ENCODE data around the gene TWNK.
"Not testable (repeated sequence)": the region's sequence is repeated elsewhere in the genome, so short reads cannot be mapped to it uniquely, and the experiment has no call there.

TWNK gene

DNA sequence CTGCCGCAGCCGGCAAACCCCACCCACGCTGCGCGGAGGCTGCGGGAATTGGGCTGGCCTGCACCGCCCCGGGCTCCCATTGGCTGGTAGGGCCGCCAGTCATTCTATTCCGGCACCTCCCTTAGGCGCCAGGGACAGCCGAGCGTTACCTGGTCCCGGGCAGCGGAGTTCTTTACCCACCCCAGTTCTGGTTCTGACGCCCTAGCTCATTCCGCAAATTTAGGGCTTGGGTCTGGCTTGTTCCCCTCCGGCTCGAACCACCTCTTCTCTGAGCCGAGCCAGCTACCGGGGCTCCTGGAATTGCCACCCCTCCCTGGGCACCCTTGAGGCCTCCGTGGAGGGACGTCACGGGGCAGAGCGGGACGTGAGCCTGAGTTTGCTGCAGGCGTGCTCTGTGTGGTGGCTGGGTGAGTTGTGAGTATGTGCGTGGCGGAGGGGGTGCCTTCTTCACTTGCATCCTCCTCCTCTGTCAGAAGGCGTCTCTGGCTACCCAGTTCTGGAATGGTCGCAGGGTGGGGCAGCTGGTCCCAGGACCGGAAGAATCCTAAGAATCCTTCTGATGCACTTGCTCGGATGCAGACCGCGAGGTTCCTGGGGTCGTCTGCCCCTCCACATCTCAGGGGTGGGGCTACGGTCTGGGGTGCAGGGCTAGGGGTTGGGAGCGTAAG lies 43.9 kb downstream of the TWNK start, which contains the start of the genes PDZD7 and SFXN3:
TSS of gene PDZD7 (minus strand) at position 2 of the 668 bp plus-strand sequence. CDS start 910 bp downstream, outside the sequence.
TSS of gene SFXN3 (plus strand) at position 107 of the 668 bp plus-strand sequence. CDS start 3,461 bp downstream, outside the sequence.
- DNase-seq, result peak; percentile 35 to 95 (median 88)

DNA sequence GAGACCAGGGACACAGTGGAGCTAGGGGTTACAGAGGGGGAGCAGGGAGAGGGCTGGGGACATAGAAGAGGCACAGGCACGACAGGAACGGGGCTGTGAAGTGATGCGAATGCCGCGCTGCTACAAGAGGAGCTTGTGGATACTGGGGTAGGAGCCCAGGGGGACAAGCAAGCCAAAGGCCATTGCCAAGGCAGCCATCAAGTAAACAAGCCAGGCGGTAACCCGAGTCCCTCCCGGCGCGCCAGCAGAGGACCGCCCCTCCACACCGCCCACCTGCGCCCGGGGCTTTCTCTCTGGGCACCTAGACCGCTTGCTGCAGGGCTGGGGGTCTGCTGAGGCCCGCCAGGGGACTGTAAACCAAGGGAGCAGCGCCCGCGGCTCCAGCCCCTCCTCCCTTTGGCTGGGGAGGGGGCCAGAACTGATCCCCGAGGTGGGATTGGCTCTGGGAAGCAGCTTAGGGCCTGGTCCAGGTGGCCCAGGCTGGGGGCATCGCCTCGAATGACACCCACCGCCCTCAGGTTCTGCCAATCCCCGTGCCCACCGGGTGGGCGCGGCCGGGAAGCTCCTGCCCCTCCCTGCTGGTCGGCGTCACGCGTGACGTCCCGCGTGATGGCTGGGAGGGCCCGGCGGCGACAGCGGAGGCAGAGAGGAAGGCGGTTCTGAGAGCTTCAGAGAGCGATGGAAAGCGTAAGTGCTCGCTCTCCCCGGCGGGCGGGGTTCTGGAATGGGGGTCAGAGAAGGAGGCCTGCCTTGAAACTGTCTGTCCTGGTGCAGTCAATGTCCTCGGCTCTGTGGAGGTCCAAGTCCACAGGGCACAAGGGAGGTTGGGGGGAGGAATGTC lies 44.7 kb downstream of the TWNK start:
- peak; percentile 31 to 89 (median 82) for DNase-seq

DNA sequence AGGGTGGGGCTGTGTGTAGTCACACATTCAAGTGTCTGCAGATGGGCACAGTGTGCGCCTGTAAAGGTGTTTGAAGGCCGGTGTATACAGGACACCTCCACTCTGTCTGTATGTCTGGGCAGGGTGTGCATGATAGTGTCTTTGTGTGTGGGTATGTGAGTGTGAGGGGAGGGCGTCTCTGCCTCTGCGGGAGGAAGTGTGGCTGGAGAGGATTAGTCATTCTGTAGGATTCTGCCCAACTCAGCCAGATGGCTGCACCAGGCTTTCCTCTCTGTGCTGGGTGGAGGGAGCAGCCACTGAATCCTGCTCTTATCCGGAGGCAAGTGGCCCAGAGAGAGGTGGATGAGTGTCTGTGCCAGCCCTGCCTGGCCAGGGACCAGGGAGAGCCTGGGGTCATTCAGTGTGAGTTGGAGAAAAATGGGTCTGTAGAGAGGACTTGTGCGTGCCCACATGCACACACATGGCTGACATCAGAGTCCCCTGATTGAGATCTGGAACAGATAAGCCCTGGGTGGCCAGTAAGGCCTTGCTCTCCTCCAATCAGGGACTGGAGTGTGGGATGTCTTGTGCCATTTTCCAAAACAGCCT lies 45.4 kb downstream of the TWNK start:
- DNase-seq, result peak in 8 of 14 donors; percentile 66 to 90 (median 79)

DNA sequence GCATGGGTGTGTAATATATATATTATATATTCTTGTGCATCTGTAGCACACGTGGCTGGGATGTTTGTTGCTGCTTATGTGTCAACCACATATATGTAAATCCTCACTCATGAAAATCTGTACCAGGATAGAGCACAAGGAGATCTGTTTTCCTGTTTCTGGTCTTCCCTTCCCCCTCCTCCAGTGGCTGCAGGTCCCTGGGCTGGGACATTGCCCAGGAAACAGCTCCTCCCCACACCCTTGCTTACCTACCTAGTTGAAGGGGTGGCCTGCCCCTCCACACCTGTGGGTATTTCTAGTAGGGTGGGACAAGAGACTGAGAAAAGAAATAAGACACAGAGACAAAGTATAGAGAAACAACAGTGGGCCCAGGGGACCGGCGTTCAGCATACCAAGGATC lies 45.9 kb downstream of the TWNK start:
- no peak for DNase-seq

DNA sequence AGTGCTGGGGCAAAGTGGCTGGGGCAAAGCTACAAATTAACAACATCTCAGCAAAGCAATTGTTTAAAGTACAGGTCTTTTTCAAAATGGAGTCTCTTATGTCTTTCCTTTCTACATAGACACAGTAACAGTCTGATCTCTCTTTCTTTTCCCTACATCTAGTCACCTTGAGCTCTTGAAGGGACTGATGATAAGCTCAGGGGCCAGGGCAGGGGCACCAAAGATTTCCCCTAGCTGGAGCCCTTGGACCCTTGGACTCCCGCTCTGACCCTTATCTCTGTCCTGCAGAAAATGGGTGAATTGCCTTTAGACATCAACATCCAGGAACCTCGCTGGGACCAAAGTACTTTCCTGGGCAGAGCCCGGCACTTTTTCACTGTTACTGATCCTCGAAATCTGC lies 47.1 kb downstream of the TWNK start:
- not testable (repeated sequence) for DNase-seq

GRCh38 chr10:101035314-101035713 lies 48.0 kb downstream of the TWNK start:
- DNase-seq, result no peak

DNA sequence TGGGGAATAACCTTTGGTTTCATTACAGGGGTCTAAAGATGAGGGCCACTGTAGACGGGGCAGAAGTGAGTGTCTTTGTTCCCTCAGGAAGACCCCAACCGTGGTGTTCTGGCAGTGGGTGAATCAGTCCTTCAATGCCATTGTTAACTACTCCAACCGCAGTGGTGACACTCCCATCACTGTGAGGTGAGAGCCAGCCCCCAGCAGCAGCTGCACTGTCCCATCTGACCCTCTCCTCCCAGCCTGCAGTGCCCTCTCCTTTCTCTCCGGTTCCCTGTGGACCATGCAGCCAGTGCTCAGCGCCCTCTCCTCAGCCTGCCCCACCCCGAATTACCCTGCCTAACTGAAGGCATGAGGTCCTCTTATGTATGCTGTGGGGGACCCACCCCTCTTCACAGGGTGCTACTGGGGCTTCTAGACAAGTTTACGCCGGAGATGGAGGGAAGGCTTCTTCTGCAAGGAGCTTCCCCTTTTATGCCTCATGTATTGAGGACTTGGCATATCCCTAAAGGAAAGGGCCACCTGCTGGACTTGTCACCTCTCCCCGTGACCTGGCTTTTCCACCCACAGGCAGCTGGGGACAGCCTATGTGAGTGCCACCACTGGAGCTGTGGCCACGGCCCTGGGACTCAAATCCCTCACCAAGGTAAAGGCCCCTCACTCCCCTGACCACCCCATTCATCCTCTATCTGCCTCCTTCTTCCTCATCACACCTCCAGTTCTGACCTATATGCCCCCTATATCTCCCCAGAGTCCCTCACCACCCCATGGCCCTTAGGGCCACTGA lies 48.8 kb downstream of the TWNK start:
- no peak for DNase-seq

DNA sequence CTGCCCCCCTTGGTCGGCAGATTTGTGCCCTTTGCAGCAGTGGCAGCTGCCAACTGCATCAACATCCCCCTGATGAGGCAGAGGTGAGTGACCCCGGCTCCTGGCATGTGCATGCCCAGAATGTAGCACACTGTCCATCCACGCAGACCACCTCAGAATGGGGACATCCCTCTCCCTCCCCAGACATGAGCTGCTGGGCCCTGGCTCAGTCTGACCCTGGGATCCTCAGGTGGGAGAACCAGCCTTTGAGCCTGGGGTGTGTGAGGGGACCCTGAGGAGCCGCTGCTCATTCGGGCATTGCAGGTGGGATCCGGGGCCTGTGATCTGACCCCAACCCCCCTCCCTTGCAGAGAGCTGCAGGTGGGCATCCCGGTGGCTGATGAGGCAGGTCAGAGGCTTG lies 49.4 kb downstream of the TWNK start:
- DNase-seq, result no peak

- no peak for DNase-seq
Observed at GRCh38 chr10:101038484-101038883, 51.1 kb downstream of the TWNK start.

GRCh38 chr10:101040061-101040460 lies 52.7 kb downstream of the TWNK start:
- no peak for DNase-seq

DNA sequence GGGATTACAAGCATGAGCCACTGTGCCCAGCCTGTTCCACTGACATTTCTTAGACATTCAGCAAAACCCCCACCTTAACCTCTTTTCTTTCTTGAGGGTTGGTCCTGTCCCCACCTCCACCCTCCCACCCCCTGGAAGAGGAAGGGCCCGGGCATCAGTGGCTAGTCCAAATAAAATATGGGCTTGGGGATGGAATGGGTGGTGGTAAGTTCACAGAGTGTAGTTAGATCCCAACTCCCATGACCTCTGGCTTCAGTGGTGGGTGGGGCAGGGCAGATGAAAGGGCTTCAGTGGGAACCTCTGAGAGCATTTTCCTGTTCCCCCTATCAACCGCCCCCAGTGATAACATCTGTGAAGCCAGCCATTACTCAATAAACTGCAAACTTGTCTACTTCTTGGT lies 53.5 kb downstream of the TWNK start:
- DNase-seq, result no peak

GRCh38 chr10:101041252-101041761 lies 54.0 kb downstream of the TWNK start:
- peak in 12 of 14 donors; percentile 11 to 70 (median 58) for DNase-seq

DNA sequence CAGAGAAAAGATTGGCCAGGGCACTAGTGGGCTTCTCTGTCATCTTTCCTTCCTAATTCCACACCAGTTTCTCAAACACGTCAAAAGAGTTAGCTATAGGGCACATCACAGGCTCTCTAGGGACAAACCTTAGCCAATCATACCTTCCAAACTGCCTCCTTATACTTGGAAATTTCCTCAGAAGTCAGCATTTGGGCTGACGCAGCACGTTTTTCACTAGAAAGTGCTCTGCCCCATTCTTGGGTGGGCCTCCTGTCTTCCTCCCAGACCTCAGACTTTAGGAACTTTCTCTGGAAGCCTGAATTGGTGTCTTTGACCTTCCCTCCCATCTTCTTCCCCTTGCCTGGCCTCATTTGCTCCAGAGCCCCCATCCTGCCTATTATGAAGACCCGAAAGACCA lies 54.8 kb downstream of the TWNK start:
- DNase-seq, result no peak

GRCh38 chr10:101042667-101043362 lies 55.5 kb downstream of the TWNK start:
- peak in 13 of 14 donors; percentile 24 to 91 (median 73) for DNase-seq

- no peak for DNase-seq
Observed at GRCh38 chr10:101043363-101043707, 56.0 kb downstream of the TWNK start.
